CD4-positive, alpha-beta T cell treated with Interleukin-1 beta for 1 hour (primary cell): ENCODE data around the gene SIGLEC14.

ENCODE experiments used
- DNase-seq, 2 donors: peaks; one replicate each; pipeline ENCODE4 v3.0.0-alpha.2; 2020 to 2022

SIGLEC14 gene

DNA sequence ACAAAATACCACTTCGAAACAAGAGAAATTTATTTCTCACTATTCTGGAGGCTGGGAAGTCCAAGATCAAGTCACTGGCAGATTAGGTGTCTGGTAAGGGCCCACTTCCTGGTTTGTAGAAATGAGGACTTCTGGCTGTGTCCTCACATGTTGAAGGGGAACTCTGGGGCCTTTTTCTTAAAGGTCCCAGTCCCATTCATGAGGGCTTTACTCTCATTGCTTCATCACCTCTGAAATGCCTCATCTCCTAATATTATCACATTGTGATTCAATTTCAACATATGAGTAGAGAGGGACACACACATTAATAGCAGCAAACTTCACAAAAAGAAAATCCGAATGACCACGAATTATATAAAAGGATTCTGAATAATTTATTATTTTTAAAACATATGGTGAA, 21.6 kb upstream of the SIGLEC14 start:
- no peak for DNase-seq

DNA sequence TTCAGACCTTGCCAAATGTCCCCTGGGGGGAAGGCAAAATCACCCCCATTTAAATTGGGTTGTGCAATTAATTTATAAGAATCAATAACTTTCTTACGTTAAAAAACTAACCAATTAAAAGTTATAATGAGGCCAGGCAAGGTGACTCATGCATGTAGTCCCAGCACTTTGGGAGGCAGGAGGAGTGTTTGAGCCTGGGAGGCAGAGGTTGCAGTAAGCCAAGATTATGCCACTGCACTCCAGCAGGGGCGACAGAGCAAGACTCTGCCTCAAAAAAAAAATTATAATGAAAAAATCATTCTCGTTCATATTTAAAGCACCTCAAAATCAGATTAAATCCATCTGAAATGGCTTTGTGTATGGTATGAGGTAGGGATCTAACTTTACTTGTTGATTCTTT, 18.4 kb upstream of the SIGLEC14 start:
- DNase-seq, result no peak

DNA sequence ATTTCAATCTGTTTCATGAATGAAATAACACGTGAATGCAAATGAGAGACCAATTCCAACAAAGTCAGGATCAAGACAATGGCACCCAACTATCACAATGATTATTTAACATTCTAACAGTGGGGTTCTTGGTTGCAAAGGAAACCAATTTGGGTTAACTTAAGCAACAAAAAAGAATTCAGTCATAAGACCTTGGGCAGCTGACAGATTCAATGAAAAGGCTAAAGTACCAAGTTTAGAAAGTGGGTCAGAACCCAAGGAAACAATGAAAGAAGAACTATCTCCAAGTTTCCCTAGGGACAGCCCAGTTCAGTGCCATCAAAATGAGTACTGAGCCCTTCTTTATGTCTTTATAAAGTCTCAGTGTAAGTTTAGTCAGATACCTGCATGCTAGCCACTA, 17.5 kb upstream of the SIGLEC14 start:
- no peak for DNase-seq

DNA sequence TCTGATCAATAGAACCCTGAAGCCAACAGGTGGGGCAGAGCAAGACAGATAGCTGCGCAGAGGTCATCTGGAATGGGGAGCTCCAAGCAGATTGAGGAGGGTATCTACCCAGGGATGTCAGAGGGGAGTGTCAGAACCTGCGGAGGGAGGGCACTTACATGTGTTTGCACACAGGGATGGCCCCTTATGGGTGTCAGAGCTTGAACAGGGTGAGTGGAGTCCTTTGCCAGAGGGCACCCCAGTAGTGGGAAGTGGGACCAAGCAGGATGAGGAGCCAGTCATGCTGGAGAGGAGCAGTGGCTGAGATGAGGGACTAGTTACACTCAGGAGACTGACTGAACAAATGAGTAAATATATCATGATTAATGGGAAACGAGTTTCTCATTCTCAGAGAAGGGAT, 17.0 kb upstream of the SIGLEC14 start:
- DNase-seq, result no peak

DNA sequence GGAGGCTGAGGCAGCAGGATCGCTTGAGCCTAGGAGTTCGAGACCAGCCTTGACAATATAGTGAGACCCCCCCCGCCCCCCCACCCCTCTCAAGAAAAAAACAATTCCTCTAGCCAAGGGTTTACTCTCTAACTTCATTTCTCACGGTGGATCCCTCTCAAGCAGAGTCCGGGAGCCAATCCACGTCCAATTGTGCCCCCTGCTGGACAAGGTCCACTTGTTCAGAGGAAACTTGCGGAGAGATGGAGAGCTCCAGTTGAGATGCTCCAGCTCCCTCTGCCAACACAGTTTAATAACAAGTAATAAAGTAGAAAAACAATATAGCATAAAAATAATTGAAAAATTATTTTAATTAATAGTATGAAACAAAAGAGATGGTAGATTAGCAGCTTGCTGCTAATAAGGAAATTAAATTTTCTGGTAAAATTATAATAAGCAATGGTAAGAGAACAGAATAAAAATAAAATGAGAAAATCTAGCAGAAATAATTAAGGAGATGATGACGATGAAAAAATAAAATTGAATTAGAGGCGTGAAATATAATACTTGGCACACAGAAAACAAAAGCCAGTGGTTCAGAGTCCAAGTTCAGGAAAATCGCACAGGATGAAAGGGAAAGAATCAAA, 14.5 kb upstream of the SIGLEC14 start:
- DNase-seq, result peak; percentile 42 to 53

DNA sequence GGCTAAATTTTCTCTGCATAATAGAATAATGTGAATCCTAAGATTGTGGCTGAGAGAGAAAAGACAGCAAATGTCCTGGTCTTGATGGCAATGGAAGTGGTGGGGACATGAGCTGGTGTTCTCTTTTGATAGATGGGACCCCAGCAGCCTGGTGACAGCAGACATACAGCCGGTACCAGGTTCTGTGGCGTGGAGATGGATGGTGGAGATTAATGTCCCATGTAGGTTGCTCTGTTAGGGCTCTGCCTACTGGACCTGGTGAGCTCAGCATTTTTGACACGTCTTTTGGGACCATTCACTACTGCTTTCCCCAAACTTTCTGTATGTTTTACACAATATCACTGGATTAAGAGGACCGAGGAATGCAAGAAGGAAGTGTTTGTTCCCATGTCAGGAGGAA, 8.2 kb upstream of the SIGLEC14 start:
- DNase-seq, result no peak

DNA sequence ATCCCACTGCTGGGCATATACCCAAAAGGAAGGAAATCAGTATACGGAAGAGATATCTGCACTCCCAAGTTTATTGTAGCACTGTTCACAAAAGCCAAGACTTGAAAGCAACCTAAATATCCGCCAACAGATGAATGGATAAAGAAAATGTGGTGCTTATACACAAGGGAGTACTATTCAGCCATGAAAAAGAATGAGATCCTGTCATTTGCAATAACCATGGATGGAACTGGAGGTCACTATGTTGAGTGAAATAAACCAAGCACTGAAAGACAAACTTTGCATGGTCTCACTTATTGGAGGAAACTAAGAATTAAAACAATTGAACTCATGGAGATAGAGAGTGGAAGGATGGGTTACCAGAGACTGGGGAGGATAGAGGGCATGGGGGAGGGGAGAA, 6.5 kb upstream of the SIGLEC14 start:
- no peak for DNase-seq

DNA sequence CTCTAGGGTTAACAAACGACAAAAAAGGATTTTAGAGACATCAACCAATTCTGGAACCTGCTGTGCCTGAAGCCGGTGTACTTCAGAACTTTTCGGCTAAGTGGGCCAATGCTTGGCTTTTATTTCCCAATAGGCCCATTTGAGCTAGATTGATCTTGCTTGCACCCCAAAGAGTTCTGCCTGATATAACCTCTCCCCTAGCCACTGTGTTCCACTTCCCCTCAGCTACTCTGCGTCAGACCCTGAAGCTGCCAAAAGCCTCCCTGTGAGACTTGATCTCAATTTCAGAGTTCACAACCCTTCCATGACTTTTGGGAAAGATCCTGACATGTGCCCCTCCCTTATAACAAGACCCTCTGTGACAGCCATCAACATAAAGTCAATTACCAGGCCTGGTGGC, 5.6 kb upstream of the SIGLEC14 start:
- DNase-seq, result no peak

DNA sequence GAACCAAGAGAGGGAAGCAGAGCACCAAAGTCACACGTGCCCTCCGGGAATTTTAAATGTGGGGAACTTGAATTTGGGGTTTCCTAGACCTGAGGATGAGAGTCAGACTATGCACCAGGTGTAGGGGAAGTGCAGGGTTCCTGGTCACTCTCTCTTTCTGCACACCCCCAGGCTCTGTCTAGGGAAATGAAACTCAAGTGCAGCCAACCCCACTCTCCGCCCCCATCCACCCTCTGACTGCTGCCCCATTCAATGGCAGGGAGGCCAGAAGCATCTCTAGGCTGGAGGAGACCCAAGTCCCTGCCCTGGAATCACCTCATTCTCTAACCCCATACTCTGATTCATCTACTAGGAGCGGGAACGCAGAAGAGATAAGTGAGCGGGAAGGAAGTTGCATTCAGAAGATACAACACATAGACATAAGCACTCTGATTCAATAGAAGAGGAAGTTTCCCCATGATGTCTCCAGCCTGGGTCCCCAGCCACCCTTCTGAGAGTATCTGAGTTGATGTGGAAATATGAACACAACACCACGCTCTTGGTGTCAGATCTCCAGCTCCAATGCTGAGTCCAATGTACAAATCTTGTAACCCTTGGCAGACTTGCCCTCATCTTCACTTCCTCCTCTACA, 4.7 kb upstream of the SIGLEC14 start:
- DNase-seq, result peak in 1 of 2 donors; percentile 60

DNA sequence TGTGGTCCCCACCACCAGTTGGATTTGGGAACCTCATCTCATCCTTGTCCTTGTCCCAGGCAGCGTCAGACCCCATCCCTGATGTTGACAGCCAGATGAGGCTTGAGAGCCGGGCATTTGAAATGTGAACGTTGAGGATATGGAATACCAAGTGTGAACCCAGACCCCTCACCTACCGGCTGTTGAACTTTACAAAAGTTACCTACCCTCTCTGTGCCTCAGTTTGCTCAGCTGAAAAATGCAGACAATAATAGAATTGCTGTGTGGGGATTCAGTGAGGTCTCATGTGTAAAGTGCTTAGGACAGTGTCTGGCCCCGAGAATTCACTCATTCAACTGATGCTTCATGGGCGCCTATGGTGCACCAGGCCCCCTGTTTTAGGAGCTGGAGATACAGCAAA, 693 bp upstream of the SIGLEC14 start:
- DNase-seq, result no peak

DNA sequence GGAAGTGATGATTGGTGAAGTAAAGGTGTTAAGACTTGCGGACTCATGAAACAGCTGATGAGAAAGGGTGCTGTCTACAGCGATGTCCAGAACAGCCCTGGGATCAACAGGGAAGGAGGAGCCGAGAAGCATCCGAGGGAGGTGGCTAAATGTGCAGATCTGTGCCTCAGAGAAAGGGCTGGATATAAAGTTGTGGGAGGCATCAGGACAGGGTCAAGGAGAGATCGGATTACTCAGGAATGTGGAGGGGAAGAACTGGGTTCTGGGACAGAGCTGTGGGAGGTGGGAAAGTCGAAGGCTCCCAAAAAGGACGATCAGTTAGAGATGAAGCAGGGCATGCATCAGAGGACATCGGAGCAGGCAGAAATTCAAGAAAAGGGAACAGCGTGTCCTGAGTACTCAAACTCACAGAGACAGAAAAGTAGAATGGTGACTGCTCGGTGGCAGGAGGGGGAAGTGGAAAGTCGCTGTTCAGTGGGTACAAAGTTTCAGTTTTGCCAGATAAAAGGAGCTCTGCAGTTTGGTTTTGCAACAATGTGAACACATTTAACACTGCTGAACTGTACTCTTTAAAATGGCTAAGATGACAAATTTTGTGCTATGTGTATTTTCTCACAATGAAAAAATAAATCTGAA, 1.9 kb downstream of the SIGLEC14 start:
- no peak for DNase-seq

DNA sequence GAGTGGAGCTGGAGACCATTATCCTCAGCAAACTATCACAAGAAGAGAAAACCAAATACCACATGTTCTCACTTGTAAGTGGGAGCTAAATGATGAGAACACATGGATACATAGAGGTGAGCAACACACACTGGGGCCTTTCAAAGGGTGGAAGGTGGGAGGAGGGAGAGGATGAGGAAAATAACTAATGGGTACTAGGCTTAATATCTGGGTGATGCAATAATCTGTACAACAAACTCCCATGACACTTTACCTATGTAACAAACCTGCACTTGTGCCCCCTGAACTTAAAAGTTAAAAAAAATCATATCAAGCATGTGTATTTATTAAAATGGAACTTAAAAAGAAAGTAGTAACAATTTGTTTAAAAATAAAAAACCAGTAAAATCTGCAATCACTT, 5.0 kb downstream of the SIGLEC14 start:
- DNase-seq, result no peak

DNA sequence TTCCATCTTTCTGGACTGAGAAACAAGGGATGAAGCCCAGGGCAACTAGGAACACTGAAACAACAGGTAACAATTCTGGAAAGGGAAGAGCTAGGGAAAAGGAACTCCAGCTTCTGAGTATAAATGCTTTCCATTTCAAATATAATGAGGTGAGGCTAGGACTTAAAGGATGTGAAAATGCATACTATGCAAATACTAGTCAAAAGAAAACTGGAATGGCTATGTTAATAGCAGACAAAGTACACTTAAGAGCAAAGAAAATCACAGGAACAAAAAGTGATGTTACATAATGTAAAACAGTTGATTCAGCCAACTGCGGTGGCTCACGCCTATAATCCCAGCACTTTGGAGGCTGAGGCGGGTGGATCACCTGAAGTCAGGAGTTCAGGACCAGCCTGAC, 6.2 kb downstream of the SIGLEC14 start:
- no peak for DNase-seq

DNA sequence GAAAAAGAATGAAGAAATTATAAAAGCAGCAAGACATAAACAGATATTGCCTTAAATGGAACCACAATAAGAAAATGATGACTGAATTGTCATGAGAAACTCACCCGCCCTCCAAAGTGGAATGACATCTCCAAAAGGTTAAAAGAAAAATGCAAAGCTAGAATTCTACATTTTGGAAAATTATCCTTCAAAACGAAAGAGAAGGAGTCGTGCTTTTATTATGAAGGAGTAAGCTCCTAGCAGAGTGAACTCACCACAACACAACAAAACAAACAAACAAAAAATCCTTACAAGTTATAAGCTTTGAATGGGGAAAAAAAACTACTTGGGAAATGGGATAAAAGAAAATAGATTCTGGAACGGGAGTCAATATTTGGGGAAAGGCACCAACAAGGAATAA, 6.7 kb downstream of the SIGLEC14 start:
- no peak for DNase-seq

DNA sequence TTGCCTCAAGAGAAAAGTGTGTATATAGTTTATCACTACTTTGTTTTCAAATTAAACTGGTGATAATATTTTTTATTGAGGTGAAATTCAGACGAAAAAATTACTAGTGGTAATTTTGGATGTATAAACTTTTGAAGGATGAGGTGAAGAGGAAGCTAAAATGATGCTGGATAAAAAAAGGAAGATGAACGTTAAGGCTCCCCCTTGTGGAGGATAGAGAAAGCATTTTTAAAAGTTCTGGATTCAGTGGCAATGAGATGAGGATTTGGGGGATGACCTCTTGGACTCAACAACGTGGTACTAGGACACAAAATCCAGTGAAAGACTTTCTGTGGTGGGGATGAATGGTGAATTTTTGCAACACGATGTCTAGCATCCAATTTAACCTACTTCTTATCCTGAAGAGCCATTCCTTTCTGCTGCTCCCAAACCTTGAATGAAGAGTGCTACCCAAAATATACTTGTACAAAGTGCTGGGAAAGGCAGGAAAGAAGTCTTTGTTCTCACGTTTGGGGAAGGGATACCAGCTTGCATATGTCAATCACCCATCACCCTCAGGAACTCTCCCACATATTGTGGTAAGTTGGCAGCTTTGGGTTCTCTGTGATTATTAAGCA, 9.2 kb downstream of the SIGLEC14 start:
- DNase-seq, result no peak

DNA sequence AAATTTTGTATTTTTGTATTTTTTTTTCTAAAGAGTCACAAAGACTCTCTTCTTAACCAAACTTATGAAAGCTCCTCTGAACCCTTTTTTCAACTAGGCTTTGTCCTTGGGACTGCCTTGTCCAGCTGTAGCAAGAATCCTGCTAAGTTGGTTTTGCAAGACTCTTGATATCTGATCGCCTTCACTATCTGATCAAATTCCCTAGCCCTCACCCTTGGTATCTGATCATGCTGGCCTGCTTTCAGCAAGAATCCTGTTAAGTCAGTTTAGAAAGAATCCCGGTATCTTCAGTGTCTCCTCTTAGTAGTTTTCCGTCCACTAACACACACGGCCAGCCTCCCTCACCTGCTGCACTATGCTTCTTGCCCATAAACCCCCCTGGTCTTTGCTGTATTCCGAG, 14.5 kb downstream of the SIGLEC14 start:
- no peak for DNase-seq

DNA sequence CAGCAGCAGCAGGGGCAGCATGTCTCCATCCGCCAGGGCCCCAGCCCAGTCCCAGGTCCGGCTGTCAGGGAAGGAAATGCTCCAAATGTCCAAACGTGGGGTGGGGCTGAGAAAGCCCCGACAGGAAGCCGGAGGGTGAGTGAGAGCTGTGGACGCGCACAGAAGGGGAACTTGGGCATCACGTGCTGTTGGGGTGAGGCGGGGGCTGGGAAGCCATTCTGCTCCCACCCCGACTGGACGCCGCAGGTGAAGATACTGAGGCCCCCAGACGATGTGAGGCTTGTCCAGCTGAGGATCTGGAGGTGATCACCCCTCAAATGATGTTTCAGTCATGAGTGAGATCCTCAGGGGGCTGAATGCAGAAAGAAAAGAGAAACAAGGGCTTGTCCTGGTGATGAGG, 16.3 kb downstream of the SIGLEC14 start, which contains the start of gene SIGLEC5:
SIGLEC5 (minus strand) TSS at position 87 of the 400 bp plus-strand sequence; CDS start at position 21, 66 bp downstream.
- DNase-seq, result peak in 1 of 2 donors; percentile 10

DNA sequence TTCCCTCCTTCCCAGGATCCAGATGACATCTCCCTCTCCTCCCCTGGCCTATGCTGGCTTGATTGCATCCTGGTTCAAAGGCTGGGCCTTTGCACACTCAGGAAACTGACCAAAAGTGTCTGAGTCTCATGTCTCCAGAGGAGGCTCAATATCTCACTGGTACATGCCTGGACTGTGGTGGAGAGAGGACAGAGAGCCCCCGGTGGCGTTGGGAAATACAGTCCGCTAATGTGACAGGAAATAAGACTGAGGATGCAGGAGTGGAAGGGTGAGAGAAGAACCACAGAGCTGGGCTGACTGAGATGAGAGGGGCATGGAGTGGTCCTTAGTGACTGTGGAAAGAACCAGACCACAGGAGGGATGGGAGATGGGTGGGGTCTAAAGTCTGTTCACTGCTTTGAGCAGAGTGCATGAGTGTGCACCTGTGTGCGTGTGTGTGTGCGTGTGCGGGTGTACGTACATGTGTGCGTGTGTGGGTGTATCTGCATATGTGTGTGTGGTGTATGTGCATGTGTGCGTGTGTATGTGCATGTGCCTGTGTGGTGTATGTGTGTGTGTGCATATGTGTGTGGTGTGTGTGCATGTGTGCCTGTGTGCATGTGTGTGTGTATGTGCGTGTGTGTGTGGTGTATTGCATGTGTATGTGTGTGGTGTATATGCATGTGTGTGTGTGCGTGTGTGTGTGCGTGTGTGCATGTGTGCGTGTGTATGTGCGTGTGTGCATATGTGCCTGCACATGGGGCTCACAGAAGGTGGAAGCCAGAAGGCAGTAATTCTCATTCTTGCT, 18.3 kb downstream of the SIGLEC14 start:
- no peak for DNase-seq

DNA sequence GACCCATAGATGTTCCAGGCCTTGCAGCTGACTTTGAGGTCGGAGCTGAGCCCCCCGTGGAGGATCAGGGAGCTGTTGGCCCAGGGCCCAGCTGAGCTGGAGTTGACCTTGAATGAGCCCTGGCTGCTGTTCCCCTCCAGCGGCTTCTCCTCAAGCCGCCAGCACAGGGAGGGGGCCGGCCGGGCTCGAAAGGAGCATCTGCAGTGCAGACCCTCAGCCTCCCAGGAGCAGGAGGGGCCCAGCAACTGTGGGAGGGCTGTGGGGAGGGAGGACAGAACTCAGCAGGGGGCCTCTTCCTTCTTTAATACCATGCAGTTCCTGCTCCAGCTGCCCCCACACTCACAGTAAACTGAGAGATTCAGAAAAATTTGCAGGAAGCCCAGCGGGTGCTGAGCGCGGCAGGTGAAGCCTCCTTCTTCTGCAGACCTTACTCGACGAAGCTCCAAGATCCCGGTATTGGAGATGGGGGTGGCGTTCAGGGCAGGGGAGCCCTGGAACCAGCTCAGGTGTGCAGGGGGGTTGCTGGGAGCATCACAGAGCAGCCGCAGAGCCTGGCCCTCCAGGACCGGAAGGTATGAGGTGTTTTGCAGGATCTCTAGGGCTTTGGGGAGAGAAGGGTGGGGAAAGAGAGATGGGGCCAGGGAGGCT, 19.0 kb downstream of the SIGLEC14 start:
- no peak for DNase-seq

DNA sequence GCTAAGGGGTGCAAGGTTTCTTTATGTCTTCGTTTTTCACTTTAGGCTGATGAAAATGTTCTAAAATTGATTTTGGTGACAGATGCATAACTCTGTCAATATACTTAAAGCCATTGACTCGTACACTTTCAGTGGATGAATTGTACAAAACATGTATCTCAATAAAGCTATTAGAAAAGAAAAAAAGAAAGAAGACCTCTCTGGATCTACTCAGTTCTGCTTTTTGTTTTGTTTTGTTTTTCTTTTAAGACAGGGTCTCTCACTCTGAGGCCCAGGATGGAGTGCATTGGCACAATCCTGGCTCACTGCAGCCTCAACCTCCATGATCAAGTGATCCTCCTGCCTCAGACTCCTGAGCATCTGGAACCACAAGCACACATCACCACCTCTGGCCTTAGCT, 19.9 kb downstream of the SIGLEC14 start:
- no peak for DNase-seq

DNA sequence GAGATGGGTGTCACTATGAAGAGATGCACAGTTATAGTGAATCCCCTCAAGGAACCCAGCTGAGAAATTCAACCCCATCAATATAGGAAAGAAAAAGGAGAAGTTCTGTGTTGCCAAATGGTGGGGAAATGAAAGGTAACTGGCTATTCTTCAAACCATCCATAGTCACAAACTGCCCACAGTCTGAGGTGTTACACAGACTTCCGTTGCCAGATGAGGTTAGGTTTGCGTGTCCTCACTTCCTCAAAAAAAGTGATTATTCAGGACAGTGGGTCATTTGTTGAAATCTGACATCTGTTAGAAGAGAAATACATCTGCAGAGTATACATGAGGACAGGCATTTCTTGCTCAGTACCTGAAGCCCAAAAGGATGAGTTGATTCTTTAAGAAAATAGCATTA, 25.4 kb downstream of the SIGLEC14 start:
- peak in 1 of 2 donors; percentile 37 for DNase-seq

DNA sequence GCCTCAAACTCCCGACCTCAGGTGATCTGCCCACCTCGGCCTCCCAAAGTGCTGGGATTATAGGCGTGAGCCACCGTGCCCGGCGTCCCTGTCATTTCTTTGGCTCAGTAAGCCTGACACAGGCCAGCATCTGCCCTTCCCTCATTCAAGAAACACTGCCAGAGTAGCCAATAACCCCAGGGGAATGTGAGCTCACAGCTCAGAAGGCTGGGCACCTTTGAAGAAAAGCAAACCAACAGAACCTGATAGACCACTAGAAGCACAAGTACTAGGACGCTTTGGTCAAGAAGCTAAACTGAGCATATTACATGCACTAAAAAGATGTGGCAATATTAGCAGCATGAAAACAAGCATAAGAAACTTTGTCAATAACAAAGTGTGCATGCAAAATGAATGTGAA, 30.6 kb downstream of the SIGLEC14 start:
- no peak for DNase-seq

DNA sequence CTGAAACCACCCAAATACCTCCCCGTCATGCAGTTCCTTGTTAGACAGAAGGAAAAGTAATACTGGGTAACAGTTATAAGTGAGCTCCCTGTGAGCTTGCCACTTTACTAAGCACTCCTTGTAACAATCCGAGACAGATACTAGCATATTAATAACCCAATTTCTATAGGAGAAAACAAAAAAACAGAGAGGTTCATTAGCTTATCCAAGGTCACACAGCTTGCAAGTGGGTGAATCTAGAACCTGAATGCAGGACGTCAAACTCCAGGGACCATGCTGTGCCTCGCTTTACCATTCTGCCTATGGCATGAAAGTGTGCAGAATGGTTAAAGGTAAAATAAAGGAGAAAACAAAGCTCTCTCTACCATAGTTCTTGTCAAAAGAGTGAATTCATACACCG, 31.8 kb downstream of the SIGLEC14 start:
- DNase-seq, result no peak
